ENCODE data around the gene P4HA3. TPM values are rescaled to one million over a fixed set of nuclear protein-coding genes. Genes with fewer than 3 reads are reported as not detected.
A peak's percentile ranks its signal among the peaks of the same experiment; 100 is the strongest.

The P4HA3 gene
- total RNA-seq, 1 donor from 2014 or later = 0.56 TPM

DNA sequence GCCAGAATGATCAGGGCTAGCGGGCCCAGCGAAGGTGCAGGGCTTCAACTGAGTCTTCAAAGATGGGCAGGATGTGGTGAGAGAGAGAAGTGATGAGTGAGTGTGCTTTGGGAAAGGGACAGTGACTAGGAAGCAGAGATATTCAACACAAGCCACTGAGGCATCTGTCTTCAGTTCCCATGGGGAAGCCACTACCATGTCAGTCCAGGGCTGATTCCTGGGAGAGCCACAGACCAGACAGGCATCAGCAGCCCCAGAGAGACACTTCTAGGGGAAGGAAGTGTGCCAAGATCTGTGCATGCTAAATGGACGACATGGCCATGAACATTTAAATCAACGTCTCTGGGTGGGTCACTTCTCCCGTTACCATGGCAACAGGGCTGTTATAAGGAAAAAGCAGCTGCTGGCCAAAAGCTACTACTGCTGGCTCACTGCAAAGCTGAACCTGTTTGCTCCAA lies 28.5 kb downstream of the P4HA3 start:
- H3K36me3 ChIP-seq = no peaks in the 10 kb centered on the region
- H3K27ac ChIP-seq = no peak overlapping the region
- H3K4me3 ChIP-seq = no peak overlapping the region
- DNase-seq (no peak), ATAC-seq (no peak)
- H3K9me3 ChIP-seq = no peaks in the 10 kb centered on the region
- intact Hi-C loops (cut with DNase I) = no loop called here
- TF ChIP-seq, protein P1, sequence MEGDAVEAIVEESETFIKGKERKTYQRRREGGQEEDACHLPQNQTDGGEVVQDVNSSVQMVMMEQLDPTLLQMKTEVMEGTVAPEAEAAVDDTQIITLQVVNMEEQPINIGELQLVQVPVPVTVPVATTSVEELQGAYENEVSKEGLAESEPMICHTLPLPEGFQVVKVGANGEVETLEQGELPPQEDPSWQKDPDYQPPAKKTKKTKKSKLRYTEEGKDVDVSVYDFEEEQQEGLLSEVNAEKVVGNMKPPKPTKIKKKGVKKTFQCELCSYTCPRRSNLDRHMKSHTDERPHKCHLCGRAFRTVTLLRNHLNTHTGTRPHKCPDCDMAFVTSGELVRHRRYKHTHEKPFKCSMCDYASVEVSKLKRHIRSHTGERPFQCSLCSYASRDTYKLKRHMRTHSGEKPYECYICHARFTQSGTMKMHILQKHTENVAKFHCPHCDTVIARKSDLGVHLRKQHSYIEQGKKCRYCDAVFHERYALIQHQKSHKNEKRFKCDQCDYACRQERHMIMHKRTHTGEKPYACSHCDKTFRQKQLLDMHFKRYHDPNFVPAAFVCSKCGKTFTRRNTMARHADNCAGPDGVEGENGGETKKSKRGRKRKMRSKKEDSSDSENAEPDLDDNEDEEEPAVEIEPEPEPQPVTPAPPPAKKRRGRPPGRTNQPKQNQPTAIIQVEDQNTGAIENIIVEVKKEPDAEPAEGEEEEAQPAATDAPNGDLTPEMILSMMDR (IDR thresholded peaks at IDR 0.05) = no peak
- H3K27me3 ChIP-seq (ENCODE audit: low read depth) = no peaks in the 10 kb centered on the region
- H3K4me1 ChIP-seq = no peaks in the 10 kb centered on the region

DNA sequence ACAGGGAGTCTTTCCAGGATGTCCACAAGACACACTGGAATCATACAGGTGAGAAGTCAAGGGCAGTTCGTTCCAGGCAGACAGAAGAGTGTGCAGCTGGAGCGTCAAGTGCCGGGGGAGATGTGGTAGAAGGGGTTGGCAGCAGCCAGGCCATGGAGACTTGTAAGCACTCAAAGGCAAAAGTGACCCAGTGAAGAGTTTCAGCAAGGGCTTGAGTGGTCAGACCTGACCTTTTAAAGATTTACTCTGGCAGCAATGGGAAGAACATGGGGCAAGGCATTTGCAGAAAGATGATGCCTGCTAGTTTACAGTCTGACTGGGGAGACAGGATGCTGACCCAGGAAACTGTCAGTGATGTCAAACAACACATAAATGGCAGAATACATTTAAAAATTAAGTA lies 29.0 kb downstream of the P4HA3 start:
- Histone ChIP-seq H3K4me3 (no peak overlapping the region), H3K27ac (no peak overlapping the region), H3K27me3 (ENCODE audit: low read depth) (no peaks in the 10 kb centered on the region), H3K36me3 (no peaks in the 10 kb centered on the region), H3K4me1 (no peaks in the 10 kb centered on the region), H3K9me3 (no peaks in the 10 kb centered on the region)
- TF ChIP-seq, protein P1 (IDR thresholded peaks at IDR 0.05) = no peak
- ATAC-seq (peak; percentile 88 to 89), DNase-seq (peak; percentile 75)
- intact Hi-C loops (cut with DNase I) = no loop called here

GRCh38 chr11:74280494-74280893 lies 30.9 kb downstream of the P4HA3 start:
- ATAC-seq = peak; percentile 40 to 66
- no peaks in the 10 kb centered on the region for H3K9me3 ChIP-seq
- no peaks in the 10 kb centered on the region for H3K4me1 ChIP-seq
- DNase-seq = no peak
- H3K27me3 ChIP-seq (ENCODE audit: low read depth) = no peaks in the 10 kb centered on the region
- TF ChIP-seq, protein P1 (IDR thresholded peaks at IDR 0.05) = no peak
- no peak overlapping the region for H3K27ac ChIP-seq
- H3K4me3 ChIP-seq = no peak overlapping the region
- no peaks in the 10 kb centered on the region for H3K36me3 ChIP-seq
- intact Hi-C loops (cut with DNase I) = no loop called here

GRCh38 chr11:74279256-74279655 lies 32.2 kb downstream of the P4HA3 start:
- TF ChIP-seq, protein P1 (IDR thresholded peaks at IDR 0.05) = no peak
- Histone ChIP-seq H3K27ac (no peak overlapping the region), H3K4me1 (no peaks in the 10 kb centered on the region), H3K27me3 (ENCODE audit: low read depth) (no peaks in the 10 kb centered on the region), H3K36me3 (no peaks in the 10 kb centered on the region), H3K9me3 (no peaks in the 10 kb centered on the region), H3K4me3 (no peak overlapping the region)
- intact Hi-C loops (cut with DNase I) = no loop called here
- ATAC-seq = no peak
- no peak for DNase-seq

- Histone ChIP-seq H3K27me3 (ENCODE audit: low read depth) (no peaks in the 10 kb centered on the region), H3K4me1 (no peaks in the 10 kb centered on the region), H3K9me3 (no peaks in the 10 kb centered on the region), H3K4me3 (no peak overlapping the region), H3K36me3 (no peaks in the 10 kb centered on the region), H3K27ac (no peak overlapping the region)
- DNase-seq = no peak
- TF ChIP-seq, protein P1 (IDR thresholded peaks at IDR 0.05) = no peak
- ATAC-seq = peak; percentile 34 to 46
- intact Hi-C loops (cut with DNase I) = no loop called here
Measured at GRCh38 chr11:74278721-74279161, 32.7 kb downstream of the P4HA3 start.

DNA sequence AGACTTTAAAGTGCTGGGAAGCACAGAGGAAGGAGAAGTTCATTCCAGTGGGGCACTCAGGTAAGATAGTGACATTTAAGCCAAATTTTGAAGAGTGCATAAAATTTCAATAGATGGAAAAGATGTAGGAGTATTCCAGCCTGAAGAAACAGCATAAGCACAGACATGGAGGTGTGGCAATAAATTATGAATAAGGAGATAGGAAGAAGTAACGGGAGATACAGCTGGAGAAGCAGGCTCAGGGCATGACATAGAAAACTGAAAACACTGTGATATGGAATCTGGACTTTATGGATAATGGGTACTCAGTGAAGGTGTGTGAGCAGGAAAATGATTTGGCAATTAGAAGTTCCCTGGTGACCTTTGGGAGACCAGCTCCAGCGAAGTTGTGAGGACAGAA lies 33.3 kb downstream of the P4HA3 start:
- Histone ChIP-seq H3K4me3 (no peak overlapping the region), H3K27ac (no peak overlapping the region), H3K27me3 (ENCODE audit: low read depth) (no peaks in the 10 kb centered on the region), H3K36me3 (no peaks in the 10 kb centered on the region), H3K9me3 (no peaks in the 10 kb centered on the region), H3K4me1 (no peaks in the 10 kb centered on the region)
- TF ChIP-seq, protein P1 (IDR thresholded peaks at IDR 0.05) = no peak
- ATAC-seq = no peak
- no peak for DNase-seq
- intact Hi-C loops (cut with DNase I) = no loop called here

Measured in lower lobe of right lung (tissue), 2 donors.